ENCODE data around the gene CCDC86. TPM values are rescaled to one million over a fixed set of nuclear protein-coding genes. Genes with fewer than 3 reads are reported as not detected.

CCDC86 gene
- total RNA-seq, 1 donor from 2014 or later, result 3.3 TPM

DNA sequence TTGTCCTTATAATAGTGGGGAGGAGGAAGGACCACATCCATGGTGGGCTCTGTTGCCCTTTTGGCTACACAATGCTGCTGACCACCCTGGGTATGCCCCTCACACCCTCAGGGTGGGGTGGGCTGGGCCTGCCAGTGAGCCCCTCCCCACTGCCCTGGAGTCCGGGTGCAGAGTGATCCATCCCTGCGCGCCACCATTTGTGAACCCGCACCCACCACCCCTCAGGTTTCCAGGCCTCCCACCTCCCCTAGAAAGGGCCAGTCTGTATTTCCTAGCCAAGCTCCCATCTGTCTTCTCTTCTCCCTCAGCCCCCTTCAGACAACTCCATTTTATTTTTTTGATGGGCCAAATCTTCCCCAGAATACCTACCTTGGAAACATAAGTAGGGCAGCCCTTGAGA lies 31.8 kb upstream of the CCDC86 start:
- H3K4me3 Mint-ChIP-seq, result no peak overlapping the region
- H3K9me3 ChIP-seq (ENCODE audit: low read depth), result no peaks in the 10 kb centered on the region
- H3K4me1 Mint-ChIP-seq, result no peaks in the 10 kb centered on the region
- H3F3A ChIP-seq (ENCODE audit: low read depth), result no peaks in the 10 kb centered on the region
- no peak overlapping the region for H3K4me2 ChIP-seq
- H3K79me2 ChIP-seq (ENCODE audit: low read depth), result no peaks in the 10 kb centered on the region
- H3K9ac ChIP-seq, result no peak overlapping the region
- H3K4me3 ChIP-seq, result no peak overlapping the region
- no peak for DNase-seq (ENCODE audit: low spot score)
- no peak overlapping the region for H3K27ac ChIP-seq
- H3K27me3 Mint-ChIP-seq (ENCODE audit: insufficient read depth, low read depth), result peaks cover 2% of the 10 kb centered on the region
- H3K36me3 ChIP-seq, result no peaks in the 10 kb centered on the region
- no peak overlapping the region for H2AFZ ChIP-seq (replicated peaks)
- H4K20me1 ChIP-seq (ENCODE audit: low read depth), result no peaks in the 10 kb centered on the region
- no peaks in the 10 kb centered on the region for H3K4me1 ChIP-seq
- no peaks in the 10 kb centered on the region for H3K36me3 Mint-ChIP-seq
- H3K27ac Mint-ChIP-seq, result no peak overlapping the region
- TF ChIP-seq EZH2phosphoT487 (IDR thresholded peaks at IDR 0.05), result no peak
- TF ChIP-seq, protein P1, sequence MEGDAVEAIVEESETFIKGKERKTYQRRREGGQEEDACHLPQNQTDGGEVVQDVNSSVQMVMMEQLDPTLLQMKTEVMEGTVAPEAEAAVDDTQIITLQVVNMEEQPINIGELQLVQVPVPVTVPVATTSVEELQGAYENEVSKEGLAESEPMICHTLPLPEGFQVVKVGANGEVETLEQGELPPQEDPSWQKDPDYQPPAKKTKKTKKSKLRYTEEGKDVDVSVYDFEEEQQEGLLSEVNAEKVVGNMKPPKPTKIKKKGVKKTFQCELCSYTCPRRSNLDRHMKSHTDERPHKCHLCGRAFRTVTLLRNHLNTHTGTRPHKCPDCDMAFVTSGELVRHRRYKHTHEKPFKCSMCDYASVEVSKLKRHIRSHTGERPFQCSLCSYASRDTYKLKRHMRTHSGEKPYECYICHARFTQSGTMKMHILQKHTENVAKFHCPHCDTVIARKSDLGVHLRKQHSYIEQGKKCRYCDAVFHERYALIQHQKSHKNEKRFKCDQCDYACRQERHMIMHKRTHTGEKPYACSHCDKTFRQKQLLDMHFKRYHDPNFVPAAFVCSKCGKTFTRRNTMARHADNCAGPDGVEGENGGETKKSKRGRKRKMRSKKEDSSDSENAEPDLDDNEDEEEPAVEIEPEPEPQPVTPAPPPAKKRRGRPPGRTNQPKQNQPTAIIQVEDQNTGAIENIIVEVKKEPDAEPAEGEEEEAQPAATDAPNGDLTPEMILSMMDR (IDR thresholded peaks at IDR 0.05), result no peak
- no peak for TF ChIP-seq EZH2 (IDR thresholded peaks at IDR 0.05)
- peaks cover 10% of the 10 kb centered on the region for H3K9me3 Mint-ChIP-seq
- H3K27me3 ChIP-seq, result no peaks in the 10 kb centered on the region

DNA sequence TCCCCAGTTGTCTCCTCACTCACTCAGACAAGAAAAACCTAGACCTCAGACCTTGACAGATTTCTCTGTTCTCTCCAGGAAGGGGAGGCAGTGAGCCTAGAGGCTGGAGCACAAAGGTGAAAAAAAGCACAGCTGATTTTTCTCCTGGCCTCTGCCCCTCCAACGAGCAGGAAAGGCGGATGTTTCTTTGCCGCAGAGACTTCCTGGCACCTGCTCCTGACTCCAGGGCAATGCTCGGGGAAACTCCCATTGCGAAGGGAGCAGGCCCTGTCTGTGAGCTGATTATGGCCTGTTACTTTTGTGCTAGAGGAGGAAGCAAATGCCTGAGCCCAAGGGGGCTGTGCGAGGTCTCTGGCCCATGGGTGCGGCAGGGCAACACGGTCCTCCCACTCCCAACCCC lies 31.3 kb upstream of the CCDC86 start:
- Mint-ChIP-seq H3K27ac (no peak overlapping the region), H3K4me1 (no peaks in the 10 kb centered on the region), H3K4me3 (no peak overlapping the region), H3K36me3 (no peaks in the 10 kb centered on the region), H3K9me3 (peaks cover 10% of the 10 kb centered on the region), H3K27me3 (ENCODE audit: insufficient read depth, low read depth) (peaks cover 2% of the 10 kb centered on the region)
- Histone ChIP-seq H3K27me3 (no peaks in the 10 kb centered on the region), H3K4me3 (no peak overlapping the region), H3K9ac (no peak overlapping the region), H3K79me2 (ENCODE audit: low read depth) (no peaks in the 10 kb centered on the region), H3K9me3 (ENCODE audit: low read depth) (no peaks in the 10 kb centered on the region), H2AFZ (replicated peaks) (no peak overlapping the region), H3K4me1 (no peaks in the 10 kb centered on the region), H3K27ac (no peak overlapping the region), H3F3A (ENCODE audit: low read depth) (no peaks in the 10 kb centered on the region), H3K4me2 (no peak overlapping the region), H4K20me1 (ENCODE audit: low read depth) (no peaks in the 10 kb centered on the region), H3K36me3 (no peaks in the 10 kb centered on the region)
- no peak for DNase-seq (ENCODE audit: low spot score)
- TF ChIP-seq, protein P1 (IDR thresholded peaks at IDR 0.05), result no peak
- TF ChIP-seq EZH2phosphoT487 (IDR thresholded peaks at IDR 0.05) (no peak), EZH2 (IDR thresholded peaks at IDR 0.05) (no peak)

DNA sequence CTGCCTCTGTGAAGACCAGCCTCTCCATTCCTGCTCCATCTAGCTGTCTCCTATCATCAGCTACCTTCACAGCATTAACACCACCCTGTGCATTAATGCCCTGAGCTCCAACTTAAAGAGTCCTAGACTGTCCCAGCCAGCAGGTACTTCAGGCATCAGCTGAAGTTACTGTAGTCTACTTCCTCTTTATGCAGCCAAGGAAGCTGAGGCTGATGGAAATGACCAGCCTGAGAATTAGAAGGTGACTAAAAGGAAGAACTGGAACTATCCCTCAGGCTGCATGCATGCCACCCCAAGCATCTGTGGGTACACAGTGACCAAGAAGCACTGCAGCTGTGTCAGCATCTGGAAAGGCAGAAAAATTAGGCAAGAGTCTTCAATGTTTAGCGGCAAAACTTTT lies 28.6 kb upstream of the CCDC86 start:
- Histone ChIP-seq H3K9ac (no peak overlapping the region), H3K79me2 (ENCODE audit: low read depth) (no peaks in the 10 kb centered on the region), H3F3A (ENCODE audit: low read depth) (no peaks in the 10 kb centered on the region), H4K20me1 (ENCODE audit: low read depth) (no peaks in the 10 kb centered on the region), H3K27me3 (no peaks in the 10 kb centered on the region), H2AFZ (replicated peaks) (no peak overlapping the region), H3K36me3 (no peaks in the 10 kb centered on the region), H3K9me3 (ENCODE audit: low read depth) (peaks cover 4% of the 10 kb centered on the region), H3K27ac (no peak overlapping the region), H3K4me1 (no peaks in the 10 kb centered on the region), H3K4me3 (no peak overlapping the region), H3K4me2 (no peak overlapping the region)
- Mint-ChIP-seq H3K36me3 (no peaks in the 10 kb centered on the region), H3K4me3 (no peak overlapping the region), H3K27me3 (ENCODE audit: insufficient read depth, low read depth) (peaks cover 2% of the 10 kb centered on the region), H3K4me1 (no peaks in the 10 kb centered on the region), H3K9me3 (peaks cover 21% of the 10 kb centered on the region), H3K27ac (no peak overlapping the region)
- TF ChIP-seq EZH2phosphoT487 (IDR thresholded peaks at IDR 0.05) (no peak), EZH2 (IDR thresholded peaks at IDR 0.05) (no peak)
- TF ChIP-seq, protein P1 (IDR thresholded peaks at IDR 0.05), result no peak
- DNase-seq (ENCODE audit: low spot score), result no peak
